HepG2 (cell line): ENCODE measurements around the gene DNAJB11. TPM values are rescaled to one million over a fixed set of nuclear protein-coding genes. Genes with fewer than 3 reads are reported as not detected.

Experiments
- DR1 ChIP-seq: sonication (generic); formaldehyde crosslinking; IDR thresholded peaks from 2 replicates; pipeline ENCODE4 v1.8.0; 2021; ENCODE audit warnings: mild to moderate bottlenecking, missing genetic modification reagents, inconsistent platforms
- ELF1 ChIP-seq: sonication (generic); formaldehyde crosslinking; IDR thresholded peaks from 2 replicates; pipeline ENCODE4 v1.4.0; 2020; ENCODE audit warnings: missing genetic modification reagents
- ERF ChIP-seq: IDR thresholded peaks from 2 replicates; pipeline ENCODE4 v1.6.1; 2018; ENCODE audit warnings: missing biosample characterization, missing genetic modification reagents
- HNRNPLL ChIP-seq: fragments of 200-400 bp; formaldehyde crosslinking; IDR thresholded peaks from 2 replicates; pipeline ENCODE4 v1.6.1; 2017; ENCODE audit warnings: mild to moderate bottlenecking, low read depth, low read length; ENCODE audit not compliant: poor library complexity, severe bottlenecking
- RFX3 ChIP-seq: IDR thresholded peaks from 2 replicates; pipeline ENCODE4 v1.6.1; 2016; ENCODE audit warnings: missing biosample characterization, missing genetic modification reagents
- TBX3 ChIP-seq: fragments of 450-650 bp; IDR thresholded peaks from 2 replicates; pipeline ENCODE4 v1.6.1; 2017; ENCODE audit warnings: antibody characterized with exemption, mild to moderate bottlenecking, inconsistent platforms, borderline replicate concordance
- ZFP37 ChIP-seq: sonication (generic); formaldehyde crosslinking; IDR thresholded peaks from 2 replicates; pipeline ENCODE4 v1.4.0; 2020; ENCODE audit warnings: missing genetic modification reagents, borderline replicate concordance
- ZFP41 ChIP-seq: sonication (generic); formaldehyde crosslinking; IDR thresholded peaks from 2 replicates; pipeline ENCODE4 v1.4.0; 2020; ENCODE audit warnings: mild to moderate bottlenecking, missing genetic modification reagents, borderline replicate concordance
- ZMYM2 ChIP-seq: sonication (generic); formaldehyde crosslinking; IDR thresholded peaks from 2 replicates; pipeline ENCODE4 v1.8.0; 2022; ENCODE audit warnings: mild to moderate bottlenecking, missing genetic modification reagents
- ZNF143 ChIP-seq: sonication (generic); formaldehyde crosslinking; IDR thresholded peaks from 2 replicates; pipeline ENCODE4 v1.4.0; 2020; ENCODE audit warnings: missing genetic modification reagents
- polyA plus RNA-seq, 8 experiments: library from polyadenylated mRNA; depleted of rRNA in 3 of 8; stranded (reverse) in 7 of 8; unstranded in 1 of 8; fragments of >200 nt; fragmentation: Illumina TruSeq in 4 of 8; extraction: Trizol in 4 of 8; gene quantifications; 2 replicates each; pipeline versions ENCODE4 v1.2.1 to v1.2.3, GENCODE V29; 2011 to 2016; ENCODE audit warnings: low read depth in 4 of 8, missing spikeins in 1 of 8, mixed read lengths in 1 of 8; ENCODE audit not compliant: insufficient read depth in 1 of 8
- total RNA-seq, 5 experiments: library from RNA; depleted of rRNA; stranded (reverse); fragments of >200 nt; fragmentation: Illumina TruSeq; extraction: Trizol; gene quantifications; 2 replicates each; pipeline ENCODE4 v1.2.3, GENCODE V29; 2016; ENCODE audit warnings: low read depth in 1 of 5
- TF ChIP-seq, protein P1 (sequence below): sonication (generic); formaldehyde crosslinking; conservative IDR thresholded peaks from 2 replicates; pipeline ENCODE4 v1.4.0; 2020; ENCODE audit warnings: mild to moderate bottlenecking, missing genetic modification reagents, moderate library complexity
- TF ChIP-seq, protein P2 (sequence below): sonication (generic); formaldehyde crosslinking; IDR thresholded peaks from 2 replicates; pipeline ENCODE4 v1.4.0; 2020; ENCODE audit warnings: missing genetic modification reagents
- TF ChIP-seq, protein P3 (sequence below): sonication (generic); formaldehyde crosslinking; conservative IDR thresholded peaks from 2 replicates; pipeline ENCODE4 v1.5.0; 2020; ENCODE audit warnings: missing genetic modification reagents
- TF ChIP-seq, protein P4 (sequence below): sonication (generic); formaldehyde crosslinking; IDR thresholded peaks from 2 replicates; pipeline ENCODE4 v1.4.0; 2020; ENCODE audit warnings: missing genetic modification reagents
- TF ChIP-seq, protein P5 (sequence below): sonication (generic); formaldehyde crosslinking; IDR thresholded peaks from 2 replicates; pipeline ENCODE4 v1.8.1; 2023; ENCODE audit warnings: mild to moderate bottlenecking, missing genetic modification reagents
- TF ChIP-seq, protein P6 (sequence below): sonication (generic); formaldehyde crosslinking; IDR thresholded peaks from 2 replicates; pipeline ENCODE4 v1.4.0; 2020; ENCODE audit warnings: missing genetic modification reagents, borderline replicate concordance

Gene DNAJB11
- total and polyA plus RNA-seq, 2 of the 13 experiments (the other 11 are each of a cell fraction or from before 2014, with no cell fraction given) = 41.0 to 132 TPM

DNA sequence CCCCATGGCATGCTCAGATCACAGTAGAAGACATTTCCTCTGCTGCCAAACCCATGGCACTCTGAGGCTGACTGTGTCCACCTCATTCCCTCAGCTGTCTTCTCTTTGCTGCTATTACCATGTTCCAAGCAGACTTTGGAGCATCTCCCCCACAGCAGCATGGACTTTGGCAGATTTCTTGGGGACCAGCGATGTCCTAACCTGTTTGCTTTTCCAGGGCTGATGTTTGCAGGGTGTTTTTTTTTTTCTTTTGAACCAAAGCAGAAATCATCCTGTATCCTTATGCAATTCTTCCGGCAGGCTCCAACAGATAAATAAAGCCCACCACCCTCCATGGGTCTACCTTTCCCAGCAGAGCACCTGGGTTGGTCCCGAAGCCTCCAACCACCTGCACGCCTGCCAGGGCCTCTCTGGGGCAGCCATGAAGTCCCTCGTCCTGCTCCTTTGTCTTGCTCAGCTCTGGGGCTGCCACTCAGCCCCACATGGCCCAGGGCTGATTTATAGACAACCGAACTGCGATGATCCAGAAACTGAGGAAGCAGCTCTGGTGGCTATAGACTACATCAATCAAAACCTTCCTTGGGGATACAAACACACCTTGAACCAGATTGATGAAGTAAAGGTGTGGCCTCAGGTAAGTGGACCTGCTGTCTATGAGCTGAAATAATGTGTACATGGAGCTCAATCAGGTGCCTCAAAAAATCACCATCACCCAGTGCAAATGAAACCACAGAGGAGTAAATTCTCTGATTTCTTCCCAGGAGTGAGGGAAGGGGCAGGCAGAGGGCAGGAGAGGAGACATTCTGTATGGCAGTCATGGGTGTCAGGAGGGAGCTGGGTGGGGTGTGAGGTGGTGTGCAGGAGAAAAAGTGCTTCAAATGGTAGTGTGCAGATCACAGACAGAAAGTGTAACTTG lies 42.5 kb downstream of the DNAJB11 start, which contains the start of gene AHSG (continued):
- TF ChIP-seq, protein P1, sequence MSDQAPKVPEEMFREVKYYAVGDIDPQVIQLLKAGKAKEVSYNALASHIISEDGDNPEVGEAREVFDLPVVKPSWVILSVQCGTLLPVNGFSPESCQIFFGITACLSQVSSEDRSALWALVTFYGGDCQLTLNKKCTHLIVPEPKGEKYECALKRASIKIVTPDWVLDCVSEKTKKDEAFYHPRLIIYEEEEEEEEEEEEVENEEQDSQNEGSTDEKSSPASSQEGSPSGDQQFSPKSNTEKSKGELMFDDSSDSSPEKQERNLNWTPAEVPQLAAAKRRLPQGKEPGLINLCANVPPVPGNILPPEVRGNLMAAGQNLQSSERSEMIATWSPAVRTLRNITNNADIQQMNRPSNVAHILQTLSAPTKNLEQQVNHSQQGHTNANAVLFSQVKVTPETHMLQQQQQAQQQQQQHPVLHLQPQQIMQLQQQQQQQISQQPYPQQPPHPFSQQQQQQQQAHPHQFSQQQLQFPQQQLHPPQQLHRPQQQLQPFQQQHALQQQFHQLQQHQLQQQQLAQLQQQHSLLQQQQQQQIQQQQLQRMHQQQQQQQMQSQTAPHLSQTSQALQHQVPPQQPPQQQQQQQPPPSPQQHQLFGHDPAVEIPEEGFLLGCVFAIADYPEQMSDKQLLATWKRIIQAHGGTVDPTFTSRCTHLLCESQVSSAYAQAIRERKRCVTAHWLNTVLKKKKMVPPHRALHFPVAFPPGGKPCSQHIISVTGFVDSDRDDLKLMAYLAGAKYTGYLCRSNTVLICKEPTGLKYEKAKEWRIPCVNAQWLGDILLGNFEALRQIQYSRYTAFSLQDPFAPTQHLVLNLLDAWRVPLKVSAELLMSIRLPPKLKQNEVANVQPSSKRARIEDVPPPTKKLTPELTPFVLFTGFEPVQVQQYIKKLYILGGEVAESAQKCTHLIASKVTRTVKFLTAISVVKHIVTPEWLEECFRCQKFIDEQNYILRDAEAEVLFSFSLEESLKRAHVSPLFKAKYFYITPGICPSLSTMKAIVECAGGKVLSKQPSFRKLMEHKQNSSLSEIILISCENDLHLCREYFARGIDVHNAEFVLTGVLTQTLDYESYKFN = peak; percentile 98
- TF ChIP-seq ZFP41 (CRISPR knock-in tag) (no peak), HNRNPLL (no peak), DR1 (CRISPR knock-in tag) (peak; percentile 82), ZFP37 (CRISPR knock-in tag) (no peak), ERF (CRISPR knock-in tag) (peak; percentile 82), ZMYM2 (CRISPR knock-in tag) (peak; percentile 65; the same call in 1 of the 2 replicates), RFX3 (no peak), TBX3 (peak; percentile 32; the same call in 1 of the 2 replicates), ELF1 (CRISPR knock-in tag) (peak; percentile 68), ZNF143 (CRISPR knock-in tag) (0 out of 2 replicates have a peak, but pooled peaks have one; percentile 41)
- TF ChIP-seq, protein P2, sequence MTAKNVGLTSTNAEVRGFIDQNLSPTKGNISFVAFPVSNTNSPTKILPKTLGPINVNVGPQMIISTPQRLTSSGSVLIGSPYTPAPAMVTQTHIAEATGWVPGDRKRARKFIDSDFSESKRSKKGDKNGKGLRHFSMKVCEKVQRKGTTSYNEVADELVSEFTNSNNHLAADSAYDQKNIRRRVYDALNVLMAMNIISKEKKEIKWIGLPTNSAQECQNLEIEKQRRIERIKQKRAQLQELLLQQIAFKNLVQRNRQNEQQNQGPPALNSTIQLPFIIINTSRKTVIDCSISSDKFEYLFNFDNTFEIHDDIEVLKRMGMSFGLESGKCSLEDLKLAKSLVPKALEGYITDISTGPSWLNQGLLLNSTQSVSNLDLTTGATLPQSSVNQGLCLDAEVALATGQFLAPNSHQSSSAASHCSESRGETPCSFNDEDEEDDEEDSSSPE = no peak
- TF ChIP-seq, protein P3, sequence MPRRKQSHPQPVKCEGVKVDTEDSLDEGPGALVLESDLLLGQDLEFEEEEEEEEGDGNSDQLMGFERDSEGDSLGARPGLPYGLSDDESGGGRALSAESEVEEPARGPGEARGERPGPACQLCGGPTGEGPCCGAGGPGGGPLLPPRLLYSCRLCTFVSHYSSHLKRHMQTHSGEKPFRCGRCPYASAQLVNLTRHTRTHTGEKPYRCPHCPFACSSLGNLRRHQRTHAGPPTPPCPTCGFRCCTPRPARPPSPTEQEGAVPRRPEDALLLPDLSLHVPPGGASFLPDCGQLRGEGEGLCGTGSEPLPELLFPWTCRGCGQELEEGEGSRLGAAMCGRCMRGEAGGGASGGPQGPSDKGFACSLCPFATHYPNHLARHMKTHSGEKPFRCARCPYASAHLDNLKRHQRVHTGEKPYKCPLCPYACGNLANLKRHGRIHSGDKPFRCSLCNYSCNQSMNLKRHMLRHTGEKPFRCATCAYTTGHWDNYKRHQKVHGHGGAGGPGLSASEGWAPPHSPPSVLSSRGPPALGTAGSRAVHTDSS = no peak
- TF ChIP-seq, protein P4, sequence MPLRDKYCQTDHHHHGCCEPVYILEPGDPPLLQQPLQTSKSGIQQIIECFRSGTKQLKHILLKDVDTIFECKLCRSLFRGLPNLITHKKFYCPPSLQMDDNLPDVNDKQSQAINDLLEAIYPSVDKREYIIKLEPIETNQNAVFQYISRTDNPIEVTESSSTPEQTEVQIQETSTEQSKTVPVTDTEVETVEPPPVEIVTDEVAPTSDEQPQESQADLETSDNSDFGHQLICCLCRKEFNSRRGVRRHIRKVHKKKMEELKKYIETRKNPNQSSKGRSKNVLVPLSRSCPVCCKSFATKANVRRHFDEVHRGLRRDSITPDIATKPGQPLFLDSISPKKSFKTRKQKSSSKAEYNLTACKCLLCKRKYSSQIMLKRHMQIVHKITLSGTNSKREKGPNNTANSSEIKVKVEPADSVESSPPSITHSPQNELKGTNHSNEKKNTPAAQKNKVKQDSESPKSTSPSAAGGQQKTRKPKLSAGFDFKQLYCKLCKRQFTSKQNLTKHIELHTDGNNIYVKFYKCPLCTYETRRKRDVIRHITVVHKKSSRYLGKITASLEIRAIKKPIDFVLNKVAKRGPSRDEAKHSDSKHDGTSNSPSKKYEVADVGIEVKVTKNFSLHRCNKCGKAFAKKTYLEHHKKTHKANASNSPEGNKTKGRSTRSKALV (CRISPR knock-in tag) = peak; percentile 70; the same call in 1 of the 2 replicates
- TF ChIP-seq, protein P5, sequence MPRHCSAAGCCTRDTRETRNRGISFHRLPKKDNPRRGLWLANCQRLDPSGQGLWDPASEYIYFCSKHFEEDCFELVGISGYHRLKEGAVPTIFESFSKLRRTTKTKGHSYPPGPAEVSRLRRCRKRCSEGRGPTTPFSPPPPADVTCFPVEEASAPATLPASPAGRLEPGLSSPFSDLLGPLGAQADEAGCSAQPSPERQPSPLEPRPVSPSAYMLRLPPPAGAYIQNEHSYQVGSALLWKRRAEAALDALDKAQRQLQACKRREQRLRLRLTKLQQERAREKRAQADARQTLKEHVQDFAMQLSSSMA (CRISPR knock-in tag) = peak; percentile 34
- TF ChIP-seq, protein P6, sequence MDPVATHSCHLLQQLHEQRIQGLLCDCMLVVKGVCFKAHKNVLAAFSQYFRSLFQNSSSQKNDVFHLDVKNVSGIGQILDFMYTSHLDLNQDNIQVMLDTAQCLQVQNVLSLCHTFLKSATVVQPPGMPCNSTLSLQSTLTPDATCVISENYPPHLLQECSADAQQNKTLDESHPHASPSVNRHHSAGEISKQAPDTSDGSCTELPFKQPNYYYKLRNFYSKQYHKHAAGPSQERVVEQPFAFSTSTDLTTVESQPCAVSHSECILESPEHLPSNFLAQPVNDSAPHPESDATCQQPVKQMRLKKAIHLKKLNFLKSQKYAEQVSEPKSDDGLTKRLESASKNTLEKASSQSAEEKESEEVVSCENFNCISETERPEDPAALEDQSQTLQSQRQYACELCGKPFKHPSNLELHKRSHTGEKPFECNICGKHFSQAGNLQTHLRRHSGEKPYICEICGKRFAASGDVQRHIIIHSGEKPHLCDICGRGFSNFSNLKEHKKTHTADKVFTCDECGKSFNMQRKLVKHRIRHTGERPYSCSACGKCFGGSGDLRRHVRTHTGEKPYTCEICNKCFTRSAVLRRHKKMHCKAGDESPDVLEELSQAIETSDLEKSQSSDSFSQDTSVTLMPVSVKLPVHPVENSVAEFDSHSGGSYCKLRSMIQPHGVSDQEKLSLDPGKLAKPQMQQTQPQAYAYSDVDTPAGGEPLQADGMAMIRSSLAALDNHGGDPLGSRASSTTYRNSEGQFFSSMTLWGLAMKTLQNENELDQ (CRISPR knock-in tag) = no peak; the same call in 1 of the 2 replicates
